ENCODE data around the gene DAB2IP.

Gene DAB2IP

GRCh38 chr9:121757281-121757585 lies 105.8 kb downstream of the DAB2IP start:
- Mint-ChIP-seq H3K36me3 (ENCODE audit: low read depth) (peaks cover 19% of the 10 kb centered on the region), H3K4me3 (no peak overlapping the region), H3K9me3 (no peaks in the 10 kb centered on the region), H3K27me3 (ENCODE audit: low read depth) (no peaks in the 10 kb centered on the region), H3K27ac (no peak overlapping the region), H3K4me1 (peaks cover 14% of the 10 kb centered on the region)
- TF ChIP-seq CTCF (IDR thresholded peaks at IDR 0.05; ENCODE audit: unreplicated experiment in 3 of 3) = no peak

- Mint-ChIP-seq H3K4me1 (peaks cover 14% of the 10 kb centered on the region), H3K4me3 (no peak overlapping the region), H3K9me3 (no peaks in the 10 kb centered on the region), H3K36me3 (ENCODE audit: low read depth) (peaks cover 27% of the 10 kb centered on the region), H3K27me3 (ENCODE audit: low read depth) (no peaks in the 10 kb centered on the region), H3K27ac (no peak overlapping the region)
- TF ChIP-seq CTCF (IDR thresholded peaks at IDR 0.05; ENCODE audit: unreplicated experiment in 3 of 3) = no peak
These were observed 107.3 kb downstream of the DAB2IP start for GRCh38 chr9:121758693-121759092.

- H3K27ac Mint-ChIP-seq = no peak overlapping the region
- no peaks in the 10 kb centered on the region for H3K9me3 Mint-ChIP-seq
- H3K4me1 Mint-ChIP-seq = peaks cover 14% of the 10 kb centered on the region
- H3K4me3 Mint-ChIP-seq = no peak overlapping the region
- no peak for TF ChIP-seq CTCF (IDR thresholded peaks at IDR 0.05; ENCODE audit: unreplicated experiment in 3 of 3)
- H3K27me3 Mint-ChIP-seq (ENCODE audit: low read depth) = no peaks in the 10 kb centered on the region
- peaks cover 36% of the 10 kb centered on the region for H3K36me3 Mint-ChIP-seq (ENCODE audit: low read depth)
These were observed 108.6 kb downstream of the DAB2IP start for GRCh38 chr9:121759996-121760395.

GRCh38 chr9:121760571-121760970 lies 109.1 kb downstream of the DAB2IP start:
- Mint-ChIP-seq H3K36me3 (ENCODE audit: low read depth) (peaks cover 36% of the 10 kb centered on the region), H3K9me3 (no peaks in the 10 kb centered on the region), H3K4me3 (no peak overlapping the region), H3K27me3 (ENCODE audit: low read depth) (no peaks in the 10 kb centered on the region), H3K4me1 (peaks cover 12% of the 10 kb centered on the region), H3K27ac (no peak overlapping the region)
- no peak for TF ChIP-seq CTCF (IDR thresholded peaks at IDR 0.05; ENCODE audit: unreplicated experiment in 3 of 3)

GRCh38 chr9:121763131-121763530 lies 111.7 kb downstream of the DAB2IP start:
- H3K4me3 Mint-ChIP-seq = no peak overlapping the region
- no peak for TF ChIP-seq CTCF (IDR thresholded peaks at IDR 0.05; ENCODE audit: unreplicated experiment in 3 of 3)

GRCh38 chr9:121763561-121764370 lies 112.3 kb downstream of the DAB2IP start:
- no peaks in the 10 kb centered on the region for H3K9me3 Mint-ChIP-seq
- no peak overlapping the region for H3K4me3 Mint-ChIP-seq
- no peak for TF ChIP-seq CTCF (IDR thresholded peaks at IDR 0.05; ENCODE audit: unreplicated experiment in 3 of 3)
- peaks cover 50% of the 10 kb centered on the region for H3K36me3 Mint-ChIP-seq (ENCODE audit: low read depth)
- no peaks in the 10 kb centered on the region for H3K4me1 Mint-ChIP-seq
- no peaks in the 10 kb centered on the region for H3K27me3 Mint-ChIP-seq (ENCODE audit: low read depth)
- no peak overlapping the region for H3K27ac Mint-ChIP-seq

More at GRCh38 chr9:121763131-121763530, 111.7 kb downstream of the DAB2IP start:
- no peaks in the 10 kb centered on the region for H3K9me3 Mint-ChIP-seq
- H3K36me3 Mint-ChIP-seq (ENCODE audit: low read depth) = peaks cover 53% of the 10 kb centered on the region
- H3K4me1 Mint-ChIP-seq = no peaks in the 10 kb centered on the region
- no peak overlapping the region for H3K27ac Mint-ChIP-seq
- no peaks in the 10 kb centered on the region for H3K27me3 Mint-ChIP-seq (ENCODE audit: low read depth)

Measured in nephron (organoid).